Neural crest cell (in vitro differentiated cells): ENCODE data around the gene CD276. TPM values are rescaled to one million over a fixed set of nuclear protein-coding genes. Genes with fewer than 3 reads are reported as not detected.

Experiments used
- DNase-seq: peaks from one replicate; pipeline ENCODE4 v3.0.0; 2021; ENCODE audit warnings: low read depth, mixed read lengths, low spot score
- H3K27ac Mint-ChIP-seq: one replicate; pipeline ENCODE4 v1.8.0; 2021; ENCODE audit warnings: mild to moderate bottlenecking, mixed read lengths; ENCODE audit not compliant: unreplicated experiment
- H3K27me3 Mint-ChIP-seq: 2 replicates; pipeline ENCODE4 v1.8.0; 2021; ENCODE audit warnings: low read depth, mild to moderate bottlenecking, mixed read lengths
- H3K36me3 Mint-ChIP-seq: 2 replicates; pipeline ENCODE4 v1.8.0; 2021; ENCODE audit warnings: low read depth, mild to moderate bottlenecking, mixed read lengths
- H3K4me1 Mint-ChIP-seq: 2 replicates; pipeline ENCODE4 v1.8.0; 2021; ENCODE audit warnings: mixed read lengths
- H3K4me3 Mint-ChIP-seq: one replicate; pipeline ENCODE4 v1.8.0; 2021; ENCODE audit warnings: mild to moderate bottlenecking, mixed read lengths
- H3K9me3 Mint-ChIP-seq: 2 replicates; pipeline ENCODE4 v1.8.0; 2021; ENCODE audit warnings: mixed read lengths
- total RNA-seq: library from RNA; stranded (reverse); gene quantifications from 2 replicates; pipeline ENCODE4 v1.2.1, GENCODE V29; 2021
- TF ChIP-seq, protein P1 (sequence below): fragments of 200-600 bp; sonication (generic); conservative IDR thresholded peaks from 2 replicates; pipeline ENCODE4 v1.5.0; 2021; ENCODE audit warnings: antibody characterized with exemption, mild to moderate bottlenecking

CD276 gene
- total RNA-seq, 1 donor from 2014 or later, result 199 TPM

DNA sequence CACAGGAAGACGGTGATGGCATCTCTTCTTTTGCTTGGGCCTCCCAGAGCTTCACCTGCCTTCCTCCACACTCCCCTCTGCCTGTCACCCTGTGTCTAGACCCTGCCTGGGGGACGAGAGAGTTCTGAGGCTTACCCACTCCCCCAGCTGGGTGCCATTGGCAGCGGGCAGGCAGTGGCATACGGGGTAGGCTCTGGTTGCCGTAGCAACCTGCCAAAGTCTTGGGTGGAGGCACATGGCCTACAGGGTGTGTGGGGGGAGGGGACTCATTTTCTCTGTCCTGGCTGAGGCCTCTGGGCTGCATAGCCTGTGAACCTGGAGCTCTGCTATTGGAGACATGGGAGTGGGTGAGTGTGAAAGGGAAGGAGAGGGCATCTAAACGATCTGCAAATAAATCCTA, 64.5 kb downstream of the CD276 start:
- Mint-ChIP-seq H3K4me1 (peaks cover 22% of the 10 kb centered on the region), H3K36me3 (no peaks in the 10 kb centered on the region), H3K27ac (no peak overlapping the region), H3K9me3 (no peaks in the 10 kb centered on the region), H3K27me3 (peaks cover 16% of the 10 kb centered on the region), H3K4me3 (peak overlapping the region; percentile 27)
- TF ChIP-seq, protein P1, sequence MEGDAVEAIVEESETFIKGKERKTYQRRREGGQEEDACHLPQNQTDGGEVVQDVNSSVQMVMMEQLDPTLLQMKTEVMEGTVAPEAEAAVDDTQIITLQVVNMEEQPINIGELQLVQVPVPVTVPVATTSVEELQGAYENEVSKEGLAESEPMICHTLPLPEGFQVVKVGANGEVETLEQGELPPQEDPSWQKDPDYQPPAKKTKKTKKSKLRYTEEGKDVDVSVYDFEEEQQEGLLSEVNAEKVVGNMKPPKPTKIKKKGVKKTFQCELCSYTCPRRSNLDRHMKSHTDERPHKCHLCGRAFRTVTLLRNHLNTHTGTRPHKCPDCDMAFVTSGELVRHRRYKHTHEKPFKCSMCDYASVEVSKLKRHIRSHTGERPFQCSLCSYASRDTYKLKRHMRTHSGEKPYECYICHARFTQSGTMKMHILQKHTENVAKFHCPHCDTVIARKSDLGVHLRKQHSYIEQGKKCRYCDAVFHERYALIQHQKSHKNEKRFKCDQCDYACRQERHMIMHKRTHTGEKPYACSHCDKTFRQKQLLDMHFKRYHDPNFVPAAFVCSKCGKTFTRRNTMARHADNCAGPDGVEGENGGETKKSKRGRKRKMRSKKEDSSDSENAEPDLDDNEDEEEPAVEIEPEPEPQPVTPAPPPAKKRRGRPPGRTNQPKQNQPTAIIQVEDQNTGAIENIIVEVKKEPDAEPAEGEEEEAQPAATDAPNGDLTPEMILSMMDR, result no peak
- DNase-seq, result no peak

DNA sequence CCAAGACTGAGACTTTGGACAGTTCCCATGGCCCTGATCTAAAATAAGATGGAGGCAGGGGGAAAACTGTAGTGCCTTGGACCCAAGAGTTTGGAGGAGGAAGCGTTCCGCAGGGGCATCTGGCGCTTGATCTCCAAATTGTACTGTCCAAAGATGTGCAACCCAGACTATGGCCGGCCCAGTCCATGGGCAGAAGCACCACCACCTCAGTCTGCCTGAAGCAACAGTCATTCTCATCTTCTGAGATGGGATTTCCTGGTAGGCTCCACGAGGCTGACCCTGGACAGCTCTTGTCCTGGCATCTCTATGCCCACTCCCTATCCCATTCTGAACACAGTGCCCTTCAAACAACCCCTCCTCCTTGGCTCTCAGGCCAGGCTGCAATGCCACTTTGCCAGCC, 65.3 kb downstream of the CD276 start:
- no peak overlapping the region for H3K27ac Mint-ChIP-seq
- TF ChIP-seq, protein P1, result no peak
- no peak for DNase-seq
- H3K4me3 Mint-ChIP-seq, result peak overlapping the region; percentile 76
- peaks cover 24% of the 10 kb centered on the region for H3K27me3 Mint-ChIP-seq
- no peaks in the 10 kb centered on the region for H3K36me3 Mint-ChIP-seq
- no peaks in the 10 kb centered on the region for H3K9me3 Mint-ChIP-seq
- H3K4me1 Mint-ChIP-seq, result peaks cover 19% of the 10 kb centered on the region

DNA sequence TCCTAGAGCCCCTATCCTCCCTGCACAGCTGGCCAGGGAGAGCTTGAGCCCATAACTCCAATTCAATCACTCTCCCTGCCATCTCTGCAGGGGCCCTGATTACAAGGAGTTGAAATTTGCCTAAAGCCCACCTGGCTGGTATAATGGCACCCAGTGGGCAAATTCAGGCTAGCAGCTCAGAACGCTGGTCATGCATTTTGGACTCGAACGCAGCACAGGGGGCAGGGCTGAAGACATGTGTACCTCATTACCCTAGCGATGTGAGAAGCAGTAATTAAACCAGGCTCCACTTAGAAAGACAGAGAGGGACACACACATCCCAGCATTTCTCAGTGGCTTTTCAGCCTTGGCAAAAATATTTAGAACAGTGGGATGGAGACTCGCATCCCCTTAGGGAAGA, 65.8 kb downstream of the CD276 start:
- Mint-ChIP-seq H3K27ac (no peak overlapping the region), H3K36me3 (no peaks in the 10 kb centered on the region), H3K4me1 (peaks cover 17% of the 10 kb centered on the region), H3K9me3 (no peaks in the 10 kb centered on the region), H3K27me3 (peaks cover 26% of the 10 kb centered on the region), H3K4me3 (peak overlapping the region; percentile 76)
- TF ChIP-seq, protein P1, result no peak
- DNase-seq, result no peak

DNA sequence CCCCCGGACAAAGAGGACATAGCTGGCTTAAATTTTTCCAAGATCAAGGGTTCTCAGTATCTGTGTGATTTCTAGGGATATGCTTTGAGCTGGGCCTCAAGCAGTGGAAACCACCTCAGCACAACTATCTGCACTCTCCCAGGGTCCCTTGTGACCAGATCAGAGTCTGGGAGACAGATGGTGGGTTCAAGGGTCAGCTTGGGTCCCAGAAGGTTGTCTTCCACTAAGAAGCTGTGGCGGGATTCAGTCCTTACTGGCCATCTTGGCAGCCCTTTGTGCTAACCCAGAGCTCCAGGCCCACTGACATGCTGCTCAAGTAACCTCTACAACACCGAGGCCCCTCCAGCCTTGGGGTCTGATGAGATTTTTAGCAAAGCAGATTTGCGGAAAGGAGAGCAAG, 66.3 kb downstream of the CD276 start:
- peaks cover 26% of the 10 kb centered on the region for H3K27me3 Mint-ChIP-seq
- H3K9me3 Mint-ChIP-seq, result no peaks in the 10 kb centered on the region
- no peak for DNase-seq
- TF ChIP-seq, protein P1, result no peak
- H3K27ac Mint-ChIP-seq, result no peak overlapping the region
- H3K36me3 Mint-ChIP-seq, result no peaks in the 10 kb centered on the region
- peaks cover 13% of the 10 kb centered on the region for H3K4me1 Mint-ChIP-seq
- peak overlapping the region; percentile 76 for H3K4me3 Mint-ChIP-seq

DNA sequence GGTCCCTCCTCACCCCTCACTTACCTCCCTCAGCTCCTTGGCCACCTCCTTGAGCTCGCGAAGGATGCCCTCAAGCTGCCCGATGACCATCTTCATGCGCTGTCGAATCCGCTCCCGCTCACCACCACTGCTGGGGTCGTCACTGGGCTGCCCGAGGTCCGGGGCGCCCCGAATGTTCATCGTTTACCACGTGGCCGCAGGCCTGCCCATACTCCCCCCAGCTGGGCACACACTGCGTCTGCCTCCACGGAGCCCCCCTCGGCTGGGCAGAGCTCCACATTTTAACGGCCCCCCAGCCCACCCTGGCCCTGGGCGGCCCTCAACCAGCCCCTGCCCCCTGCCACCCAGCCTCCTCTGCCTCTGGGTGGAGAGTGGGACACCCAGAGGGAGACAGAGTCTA, 66.8 kb downstream of the CD276 start:
- Mint-ChIP-seq H3K9me3 (no peaks in the 10 kb centered on the region), H3K4me3 (peak overlapping the region; percentile 76), H3K4me1 (peaks cover 11% of the 10 kb centered on the region), H3K27ac (no peak overlapping the region), H3K27me3 (peaks cover 27% of the 10 kb centered on the region), H3K36me3 (no peaks in the 10 kb centered on the region)
- TF ChIP-seq, protein P1, result no peak
- DNase-seq, result no peak

DNA sequence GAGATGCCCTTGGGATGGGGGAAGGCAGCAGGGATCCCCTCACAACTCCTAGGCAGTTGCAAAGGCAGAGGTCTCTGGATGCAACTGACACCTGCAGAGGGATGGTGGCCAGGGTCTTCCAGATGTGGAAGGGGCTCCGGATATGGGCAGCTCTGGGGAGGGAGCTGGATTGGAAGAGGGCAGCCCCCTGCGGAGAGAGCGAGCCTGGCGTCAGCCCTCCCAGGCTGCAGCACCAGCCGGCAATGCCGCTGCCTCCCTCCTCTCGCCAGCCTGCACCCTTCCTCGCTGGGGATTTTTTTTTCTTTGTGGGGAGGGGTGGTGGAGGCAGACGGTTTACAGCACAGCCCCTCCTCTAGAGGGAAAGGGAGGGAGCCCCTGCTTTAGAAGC, 67.3 kb downstream of the CD276 start:
- H3K4me3 Mint-ChIP-seq, result peak overlapping the region; percentile 85
- TF ChIP-seq, protein P1, result no peak
- H3K4me1 Mint-ChIP-seq, result peaks cover 6% of the 10 kb centered on the region
- no peak for DNase-seq
- H3K9me3 Mint-ChIP-seq, result no peaks in the 10 kb centered on the region
- peaks cover 32% of the 10 kb centered on the region for H3K27me3 Mint-ChIP-seq
- H3K27ac Mint-ChIP-seq, result peak overlapping the region; percentile 65
- H3K36me3 Mint-ChIP-seq, result no peaks in the 10 kb centered on the region
